Measurements from ENCODE around the gene NFATC2. TPM values are rescaled to one million over a fixed set of nuclear protein-coding genes. Genes with fewer than 3 reads are reported as not detected.
A peak's percentile ranks its signal among the peaks of the same experiment; 100 is the strongest.

The NFATC2 gene
- total RNA-seq, 6 experiments from 2014 or later: 3.9 to 7.1 (median 4.7) TPM

DNA sequence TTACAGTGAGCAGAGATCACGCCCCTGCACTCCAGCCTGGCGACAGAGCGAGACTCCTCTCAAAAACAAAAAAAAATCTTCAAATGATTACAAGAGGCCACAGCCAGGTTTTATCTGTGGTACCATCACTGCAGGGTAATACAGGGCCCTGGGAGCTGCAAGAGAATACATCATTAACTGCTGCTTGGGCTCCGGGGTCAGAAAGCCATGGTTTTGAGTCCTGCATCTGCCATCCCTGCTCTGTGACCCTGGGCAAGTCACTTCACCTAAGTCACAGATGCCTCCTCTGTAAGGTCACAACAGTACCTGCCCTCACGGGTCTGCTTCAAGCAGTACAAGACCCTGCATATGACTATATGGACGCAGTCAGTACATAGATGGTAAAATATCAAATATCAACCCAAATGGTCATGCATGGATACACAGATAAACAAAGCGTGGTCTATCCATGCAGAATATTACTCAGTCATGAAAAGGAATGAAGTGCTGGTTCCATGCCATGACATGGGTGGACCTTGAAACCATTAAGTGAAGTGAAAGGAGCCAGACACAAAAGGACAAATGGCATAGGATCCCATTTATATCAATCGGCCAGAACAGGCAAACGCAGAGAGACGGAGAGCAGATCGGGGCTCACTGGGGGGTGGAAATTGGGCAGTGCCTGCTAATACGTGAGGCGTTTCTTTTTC lies 83.6 kb downstream of the NFATC2 start:
- no peaks in the 10 kb centered on the region for H3K9me3 ChIP-seq
- ATAC-seq (no peak), DNase-seq (no peak)
- 92% methylated on average over 10 of the region's 13 CpGs for WGBS (ENCODE audit: insufficient coverage, low coverage, low lambda C conversion rate, missing lambda C conversion rate)
- H3K4me1 ChIP-seq: peaks cover 0 to 10% (median 4%) of the 10 kb centered on the region in 4 donors
- H3K27me3 ChIP-seq: no peaks in the 10 kb centered on the region
- H3K27ac ChIP-seq: no peak overlapping the region
- TF ChIP-seq, protein P1, sequence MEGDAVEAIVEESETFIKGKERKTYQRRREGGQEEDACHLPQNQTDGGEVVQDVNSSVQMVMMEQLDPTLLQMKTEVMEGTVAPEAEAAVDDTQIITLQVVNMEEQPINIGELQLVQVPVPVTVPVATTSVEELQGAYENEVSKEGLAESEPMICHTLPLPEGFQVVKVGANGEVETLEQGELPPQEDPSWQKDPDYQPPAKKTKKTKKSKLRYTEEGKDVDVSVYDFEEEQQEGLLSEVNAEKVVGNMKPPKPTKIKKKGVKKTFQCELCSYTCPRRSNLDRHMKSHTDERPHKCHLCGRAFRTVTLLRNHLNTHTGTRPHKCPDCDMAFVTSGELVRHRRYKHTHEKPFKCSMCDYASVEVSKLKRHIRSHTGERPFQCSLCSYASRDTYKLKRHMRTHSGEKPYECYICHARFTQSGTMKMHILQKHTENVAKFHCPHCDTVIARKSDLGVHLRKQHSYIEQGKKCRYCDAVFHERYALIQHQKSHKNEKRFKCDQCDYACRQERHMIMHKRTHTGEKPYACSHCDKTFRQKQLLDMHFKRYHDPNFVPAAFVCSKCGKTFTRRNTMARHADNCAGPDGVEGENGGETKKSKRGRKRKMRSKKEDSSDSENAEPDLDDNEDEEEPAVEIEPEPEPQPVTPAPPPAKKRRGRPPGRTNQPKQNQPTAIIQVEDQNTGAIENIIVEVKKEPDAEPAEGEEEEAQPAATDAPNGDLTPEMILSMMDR (IDR thresholded peaks at IDR 0.05): no peak
- TF ChIP-seq POLR2A (IDR thresholded peaks at IDR 0.05): no peak
- intact Hi-C loops (cut with DNase I): no loop called here
- no peak overlapping the region for H3K4me3 ChIP-seq
- H3K36me3 ChIP-seq: peaks cover 0 to under 1% (median 0%) of the 10 kb centered on the region in 4 donors

DNA sequence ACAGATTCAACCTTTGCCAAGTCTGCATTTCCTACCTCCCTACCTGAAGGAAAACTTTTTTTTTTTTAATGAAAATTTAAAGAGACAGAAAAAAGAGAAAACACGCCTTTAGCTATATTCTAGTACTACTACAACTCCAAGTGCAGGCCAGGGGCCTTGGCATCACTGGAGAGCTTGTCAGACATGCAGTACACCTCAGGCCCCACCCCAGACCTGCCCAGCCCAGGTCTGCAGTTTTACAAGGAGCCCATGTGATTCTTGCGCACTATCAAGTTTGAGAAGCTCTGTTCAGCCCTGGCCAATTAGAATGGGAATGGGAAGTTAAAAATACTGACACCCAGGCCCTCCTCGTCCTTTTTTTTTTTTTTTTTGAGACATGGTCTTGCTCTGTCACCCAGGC lies 85.0 kb downstream of the NFATC2 start:
- TF ChIP-seq, protein P1 (IDR thresholded peaks at IDR 0.05): no peak
- TF ChIP-seq POLR2A (IDR thresholded peaks at IDR 0.05): no peak
- Histone ChIP-seq H3K9me3 (no peaks in the 10 kb centered on the region), H3K4me3 (no peak overlapping the region), H3K4me1 (peaks cover 0 to 10% (median 4%) of the 10 kb centered on the region in 4 donors), H3K36me3 (peaks cover 0 to 13% (median 0%) of the 10 kb centered on the region in 4 donors), H3K27me3 (no peaks in the 10 kb centered on the region), H3K27ac (no peak overlapping the region)
- ATAC-seq (no peak), DNase-seq (no peak)
- intact Hi-C loops (cut with DNase I): no loop called here
- 90% methylated on average over 3 of the region's 3 CpGs for WGBS (ENCODE audit: insufficient coverage, low coverage, low lambda C conversion rate, missing lambda C conversion rate)

DNA sequence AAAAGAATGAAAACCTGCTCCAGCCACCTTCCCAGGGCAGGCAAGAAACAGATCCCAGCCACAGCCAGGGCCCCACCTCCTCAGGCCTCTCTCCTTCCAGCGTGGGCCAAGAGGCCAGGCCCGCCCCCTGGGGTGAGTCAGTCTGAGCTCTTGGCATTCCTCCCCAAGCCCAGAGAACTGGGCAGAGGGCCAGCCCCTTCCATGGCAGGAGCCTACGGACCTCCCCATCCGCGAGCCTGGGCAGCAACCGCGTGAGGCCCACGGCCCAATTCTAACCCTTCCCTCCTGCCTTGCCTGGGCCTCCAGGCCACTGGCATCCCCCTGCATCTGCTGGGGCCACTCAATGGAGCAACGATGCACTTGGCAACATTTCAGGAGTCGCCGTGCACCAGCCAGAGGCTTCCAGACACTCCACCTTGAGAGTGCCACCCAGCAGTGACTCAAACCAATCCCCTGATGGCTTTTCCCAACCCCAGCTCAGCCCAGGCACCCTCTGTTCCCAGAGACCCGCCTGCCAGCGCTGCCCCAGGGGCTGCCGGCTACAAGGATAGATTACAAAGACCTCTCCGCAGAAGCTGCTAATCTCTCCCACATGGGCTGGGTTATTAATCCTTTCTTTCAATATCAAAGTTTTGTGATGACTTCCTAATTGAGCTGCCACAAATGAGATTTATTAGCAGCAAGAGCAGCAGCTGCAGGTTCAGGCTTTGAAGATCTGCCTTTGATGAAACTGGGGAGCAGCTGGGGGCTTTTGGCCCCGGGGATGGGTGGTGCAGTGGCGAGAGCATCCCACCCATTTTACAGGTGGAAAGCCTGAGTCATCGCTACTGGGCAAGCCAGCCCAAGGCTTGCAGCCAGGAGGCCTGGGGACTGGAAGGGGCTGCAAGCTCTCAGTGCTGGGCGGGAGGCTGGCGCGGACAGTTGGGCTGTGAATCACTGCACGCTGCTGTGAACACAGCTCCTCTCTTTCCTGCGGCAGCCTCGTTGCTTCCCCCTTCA lies 85.7 kb downstream of the NFATC2 start:
- no peak for TF ChIP-seq POLR2A (IDR thresholded peaks at IDR 0.05)
- TF ChIP-seq, protein P1 (IDR thresholded peaks at IDR 0.05): no peak
- Histone ChIP-seq H3K4me1 (peaks cover 0 to 10% (median 4%) of the 10 kb centered on the region in 4 donors), H3K27ac (no peak overlapping the region), H3K4me3 (no peak overlapping the region), H3K9me3 (no peaks in the 10 kb centered on the region), H3K27me3 (no peaks in the 10 kb centered on the region), H3K36me3 (peaks cover 0 to 13% (median 0%) of the 10 kb centered on the region in 4 donors)
- 73% methylated on average over 3 of the region's 24 CpGs for WGBS (ENCODE audit: insufficient coverage, low coverage, low lambda C conversion rate, missing lambda C conversion rate)
- peak; percentile 92 to 97 (median 95) for DNase-seq
- ATAC-seq: peak; percentile 98 to 99 (median 99)
- intact Hi-C loops (cut with DNase I): no loop called here

DNA sequence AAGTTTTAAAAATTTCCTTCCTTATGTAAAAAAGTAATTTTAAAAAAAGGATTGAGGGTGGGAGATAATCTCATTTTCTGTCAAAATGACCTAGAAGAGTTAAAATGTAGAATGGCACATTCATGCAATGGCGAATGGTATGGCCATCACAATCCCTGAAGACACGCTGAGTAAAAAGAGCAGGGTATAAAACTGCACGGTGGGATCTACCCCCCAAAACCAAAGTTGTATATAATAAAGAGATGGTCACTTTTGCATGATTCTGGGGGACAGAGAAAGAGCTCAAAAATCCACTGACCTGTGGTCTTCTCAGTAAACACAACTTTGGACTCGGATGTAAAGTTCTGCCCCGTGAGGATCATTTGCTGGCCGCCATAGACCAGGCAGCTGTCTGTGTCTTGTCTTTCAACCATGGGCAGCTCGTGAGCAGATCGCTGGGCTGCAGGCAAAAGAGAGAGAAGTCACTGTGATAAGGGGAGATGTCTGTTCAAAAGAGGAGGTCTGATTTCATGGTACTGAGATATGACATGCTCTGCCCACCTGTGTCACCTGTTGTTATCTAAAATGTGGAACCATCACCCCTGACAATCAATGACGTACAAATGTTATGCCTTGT lies 88.2 kb downstream of the NFATC2 start:
- Histone ChIP-seq H3K27me3 (no peaks in the 10 kb centered on the region), H3K9me3 (no peaks in the 10 kb centered on the region), H3K36me3 (peaks cover 0 to 13% (median 0%) of the 10 kb centered on the region in 4 donors), H3K4me1 (peaks cover 0 to 10% (median 4%) of the 10 kb centered on the region in 4 donors), H3K4me3 (no peak overlapping the region), H3K27ac (no peak overlapping the region)
- ATAC-seq (no peak), DNase-seq (no peak)
- 92% methylated on average over 4 of the region's 9 CpGs for WGBS (ENCODE audit: insufficient coverage, low coverage, low lambda C conversion rate, missing lambda C conversion rate)
- TF ChIP-seq, protein P1 (IDR thresholded peaks at IDR 0.05): no peak
- TF ChIP-seq POLR2A (IDR thresholded peaks at IDR 0.05): no peak
- intact Hi-C loops (cut with DNase I): no loop called here
